GM20431 (cell line): Measurements from ENCODE around the gene STYXL1.
"Not testable (repeated sequence)": the region's sequence is repeated elsewhere in the genome, so short reads cannot be mapped to it uniquely, and the experiment has no call there.

Source experiments
- in situ Hi-C: fragments of 300-500 bp; cut with MseI, MboI; formaldehyde crosslinking; loops from one replicate; pipeline ENCODE4 v1.15.0; 2020; ENCODE audit warnings: low sequenced_read_pairs; ENCODE audit not compliant: unreplicated experiment

The STYXL1 gene

DNA sequence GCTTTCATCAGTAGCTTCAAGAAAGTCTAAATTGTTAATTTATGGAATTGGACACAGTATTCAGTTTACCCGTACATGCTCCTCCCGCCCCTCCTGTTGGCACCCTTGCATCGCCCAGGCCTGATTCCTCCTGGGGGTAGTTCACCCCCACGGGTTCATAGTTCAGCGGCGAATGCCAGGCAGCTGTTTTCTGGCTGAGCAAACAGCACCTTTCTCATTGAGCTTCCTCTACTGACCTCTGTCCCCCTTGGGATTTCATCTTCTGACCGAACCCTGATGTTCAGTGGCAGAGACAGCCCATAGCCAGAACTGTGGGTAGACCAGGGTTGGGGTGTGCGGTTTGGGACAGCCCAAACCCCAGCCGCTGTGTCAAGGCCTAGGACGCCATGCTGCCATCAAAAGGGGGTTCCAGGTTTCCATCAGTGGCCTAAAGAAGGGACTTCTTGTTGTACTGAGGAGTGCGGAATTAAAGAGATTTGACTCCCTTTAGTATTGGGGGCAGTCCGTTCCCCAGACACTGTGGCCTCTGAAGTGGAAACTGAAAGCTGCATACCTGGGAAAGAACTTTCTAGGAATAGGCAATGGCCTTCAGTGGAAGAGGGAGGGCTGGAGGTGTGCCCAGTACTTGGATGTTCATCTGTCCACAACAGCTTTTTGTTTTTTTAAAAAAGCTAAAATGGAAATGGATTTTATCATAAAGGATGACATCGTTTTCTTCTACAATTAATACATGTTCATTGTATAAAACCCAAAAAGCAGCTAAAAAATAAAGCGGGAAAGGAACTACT lies 19.1 kb upstream of the STYXL1 start:
- in situ Hi-C loops = no loop called here

GRCh38 chr7:76065016-76065612 lies 17.3 kb upstream of the STYXL1 start:
- in situ Hi-C loops = no loop called here

GRCh38 chr7:76064208-76064970 lies 16.6 kb upstream of the STYXL1 start:
- in situ Hi-C loops = no loop called here

- in situ Hi-C loops = no loop called here
Observed at GRCh38 chr7:76063525-76063924, 15.7 kb upstream of the STYXL1 start.

DNA sequence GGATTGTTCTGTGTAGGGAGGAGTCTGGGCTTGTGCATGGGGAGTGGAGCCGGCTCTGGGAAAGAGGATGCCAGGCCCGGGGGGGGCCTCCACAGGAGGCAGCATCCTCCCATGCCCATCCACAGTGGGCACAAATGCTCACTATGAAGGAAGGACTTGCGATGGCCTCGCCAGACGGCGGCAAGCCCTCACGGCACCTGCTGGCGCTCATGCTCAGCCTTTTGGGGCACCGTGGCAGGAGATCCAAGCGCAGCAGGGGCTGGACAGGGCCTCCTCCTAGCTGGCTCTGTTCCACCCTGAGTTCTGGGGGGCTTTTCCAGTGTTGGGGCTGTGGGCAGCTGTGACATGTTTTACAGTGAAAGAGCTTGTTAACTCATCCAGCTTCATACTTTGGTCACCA lies 15.3 kb upstream of the STYXL1 start:
- in situ Hi-C loops = no loop called here

DNA sequence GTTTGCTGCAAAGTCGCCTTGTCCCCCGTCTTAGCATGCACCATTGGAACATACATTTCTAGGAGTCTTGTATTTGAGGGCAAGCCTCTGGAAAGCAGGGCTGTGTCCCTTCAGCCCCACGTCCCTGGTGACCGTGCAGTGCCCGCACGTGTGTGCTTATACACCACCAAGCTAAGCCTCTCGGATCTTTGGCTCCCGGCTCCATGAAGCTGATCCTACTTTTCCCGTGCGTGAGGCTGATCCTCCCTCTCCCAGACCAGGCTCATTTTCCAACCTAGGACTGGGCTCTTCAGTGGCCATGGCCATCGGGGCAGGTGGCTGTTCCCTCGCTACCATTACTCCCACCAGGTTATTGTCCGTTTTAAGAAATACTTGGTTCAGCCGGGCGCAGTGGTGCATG lies 14.5 kb upstream of the STYXL1 start:
- in situ Hi-C loops = no loop called here

GRCh38 chr7:76060842-76061241 lies 13.0 kb upstream of the STYXL1 start:
- in situ Hi-C loops = no loop called here

DNA sequence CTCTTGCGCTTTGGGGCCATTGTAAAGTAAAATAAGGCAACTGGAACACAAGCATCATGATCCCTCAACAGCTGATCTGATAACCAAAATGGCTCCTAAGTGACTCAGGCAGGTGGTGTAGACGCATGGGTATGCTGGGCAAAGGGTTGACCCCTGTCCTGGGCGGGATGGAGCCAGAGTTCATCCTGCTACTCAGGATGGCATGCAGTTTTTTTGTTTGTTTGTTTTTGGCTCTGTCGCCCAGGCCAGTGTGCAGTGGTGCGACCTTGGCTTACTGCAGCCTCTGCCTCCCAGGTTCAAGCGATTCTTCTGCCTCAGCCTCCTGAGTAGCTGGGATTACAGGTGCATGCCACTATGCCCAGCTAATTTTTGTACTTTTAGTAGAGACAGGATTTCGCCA lies 10.9 kb upstream of the STYXL1 start:
- in situ Hi-C loops = not testable (repeated sequence)

- in situ Hi-C loops = no loop called here
Observed at GRCh38 chr7:76057813-76058145, 10.0 kb upstream of the STYXL1 start.

- in situ Hi-C loops = no loop called here
Observed at GRCh38 chr7:76057103-76057812, 9.5 kb upstream of the STYXL1 start.

DNA sequence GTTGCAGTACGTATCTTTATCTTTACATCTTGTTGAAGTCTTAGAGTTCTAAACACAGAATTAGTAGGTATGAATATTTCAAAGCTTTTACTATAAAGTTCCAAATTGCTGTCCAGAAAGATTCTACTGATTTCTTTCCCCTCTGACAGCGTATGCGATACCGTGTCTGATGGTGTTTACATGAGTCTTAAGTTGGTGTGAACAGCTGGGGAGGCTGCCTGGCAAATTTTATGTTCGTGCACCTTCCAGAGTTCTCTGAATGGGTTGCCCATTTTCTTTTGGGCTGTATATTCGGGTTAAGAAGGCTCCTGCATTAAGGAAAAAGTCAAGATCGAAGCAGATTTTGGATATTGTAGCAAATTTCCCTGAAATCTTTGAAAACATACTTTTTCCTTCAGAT lies 8.4 kb upstream of the STYXL1 start:
- in situ Hi-C loops = no loop called here

DNA sequence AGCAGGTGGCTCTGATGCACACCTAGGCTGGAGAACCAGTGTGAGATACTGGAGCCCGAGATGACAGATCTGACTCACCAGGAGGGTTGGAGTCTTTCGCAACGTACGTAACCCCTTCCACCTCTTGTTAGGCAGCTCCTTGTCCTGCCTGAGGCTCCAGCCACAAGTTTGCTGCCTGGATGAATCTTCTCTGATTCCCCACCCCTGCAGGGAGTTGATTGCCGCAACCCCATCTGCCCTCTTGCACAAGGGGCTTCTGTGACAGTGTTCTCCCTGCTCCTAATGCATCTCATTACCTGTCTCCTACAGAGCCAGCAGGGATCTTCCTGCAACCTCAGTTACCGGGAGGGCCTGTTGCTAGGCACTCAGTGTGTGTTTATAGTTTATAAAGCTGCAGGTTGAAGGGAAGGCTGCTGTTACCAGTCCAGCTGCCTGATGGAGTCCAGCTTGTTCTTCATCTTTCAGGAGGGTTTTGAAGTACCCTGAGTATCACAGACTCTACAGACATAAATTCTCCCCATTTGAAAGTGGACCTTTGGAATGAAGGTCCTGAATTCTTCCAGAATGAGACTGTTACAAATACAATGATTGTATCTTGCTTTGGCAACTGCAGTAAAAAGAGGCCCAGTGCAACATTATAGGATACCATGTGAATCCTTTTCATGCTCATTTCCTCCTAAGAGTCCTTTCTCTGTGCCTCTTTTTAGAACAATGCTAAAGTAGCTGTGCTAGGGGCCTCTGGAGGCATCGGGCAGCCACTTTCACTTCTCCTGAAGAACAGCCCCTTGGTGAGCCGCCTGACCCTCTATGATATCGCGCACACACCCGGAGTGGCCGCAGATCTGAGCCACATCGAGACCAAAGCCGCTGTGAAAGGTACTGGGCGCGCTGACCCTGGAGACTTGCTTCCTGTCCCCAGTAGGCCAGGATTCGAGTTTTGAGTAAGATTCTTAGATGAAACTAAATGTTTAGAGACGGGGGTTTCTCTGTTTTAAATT lies 6.6 kb upstream of the STYXL1 start:
- in situ Hi-C loops = no loop called here

GRCh38 chr7:76053461-76053860 lies 5.7 kb upstream of the STYXL1 start:
- in situ Hi-C loops = no loop called here

GRCh38 chr7:76052681-76053080 lies 4.9 kb upstream of the STYXL1 start:
- in situ Hi-C loops = not testable (repeated sequence)

GRCh38 chr7:76051840-76052239 lies 4.0 kb upstream of the STYXL1 start:
- in situ Hi-C loops = no loop called here

DNA sequence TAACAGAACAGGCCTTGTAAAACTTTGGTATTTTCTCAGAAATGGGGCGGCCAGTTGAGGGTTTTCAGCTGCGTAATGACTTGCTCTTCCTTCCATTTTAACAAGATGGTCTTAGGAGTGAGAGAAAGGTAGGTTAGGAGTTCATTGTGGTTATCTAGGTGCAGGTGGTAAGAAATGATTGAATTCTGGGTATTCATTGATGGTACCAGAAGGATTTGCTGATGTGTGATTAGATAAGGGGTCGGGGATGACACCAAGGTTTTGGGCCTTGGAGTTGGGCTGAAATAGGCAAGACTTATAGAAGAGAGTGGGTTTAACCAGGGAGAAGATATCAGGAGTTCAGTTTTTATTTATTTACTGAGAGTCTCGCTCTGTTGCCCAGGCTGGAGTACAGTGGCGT lies 2.7 kb upstream of the STYXL1 start:
- in situ Hi-C loops = no loop called here

DNA sequence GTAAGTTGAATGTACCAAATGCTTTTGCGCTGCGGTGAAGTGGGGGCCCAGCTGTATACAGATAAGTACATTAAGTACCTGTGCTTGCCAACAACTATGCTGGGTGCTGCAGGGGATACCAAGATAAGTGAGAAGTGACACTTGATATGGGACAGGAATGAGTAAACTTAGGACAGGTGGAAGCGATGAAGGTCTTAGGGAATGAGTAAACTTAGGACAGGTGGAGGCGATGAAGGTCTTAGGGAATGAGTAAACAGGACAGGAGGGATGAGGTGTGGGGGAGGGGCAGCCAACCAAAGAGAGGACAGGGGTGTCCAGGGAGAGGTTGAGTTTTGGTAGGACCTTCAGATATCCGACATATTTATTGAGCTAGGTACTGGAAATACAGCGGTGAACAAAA lies 1.5 kb upstream of the STYXL1 start:
- in situ Hi-C loops = no loop called here

- in situ Hi-C loops = no loop called here
Observed at GRCh38 chr7:76048668-76048988, 828 bp upstream of the STYXL1 start.

- in situ Hi-C loops = no loop called here
Observed at GRCh38 chr7:76047305-76047810, 442 bp downstream of the STYXL1 start.
